ENCODE results near the gene TRABD2B.

Gene TRABD2B

DNA sequence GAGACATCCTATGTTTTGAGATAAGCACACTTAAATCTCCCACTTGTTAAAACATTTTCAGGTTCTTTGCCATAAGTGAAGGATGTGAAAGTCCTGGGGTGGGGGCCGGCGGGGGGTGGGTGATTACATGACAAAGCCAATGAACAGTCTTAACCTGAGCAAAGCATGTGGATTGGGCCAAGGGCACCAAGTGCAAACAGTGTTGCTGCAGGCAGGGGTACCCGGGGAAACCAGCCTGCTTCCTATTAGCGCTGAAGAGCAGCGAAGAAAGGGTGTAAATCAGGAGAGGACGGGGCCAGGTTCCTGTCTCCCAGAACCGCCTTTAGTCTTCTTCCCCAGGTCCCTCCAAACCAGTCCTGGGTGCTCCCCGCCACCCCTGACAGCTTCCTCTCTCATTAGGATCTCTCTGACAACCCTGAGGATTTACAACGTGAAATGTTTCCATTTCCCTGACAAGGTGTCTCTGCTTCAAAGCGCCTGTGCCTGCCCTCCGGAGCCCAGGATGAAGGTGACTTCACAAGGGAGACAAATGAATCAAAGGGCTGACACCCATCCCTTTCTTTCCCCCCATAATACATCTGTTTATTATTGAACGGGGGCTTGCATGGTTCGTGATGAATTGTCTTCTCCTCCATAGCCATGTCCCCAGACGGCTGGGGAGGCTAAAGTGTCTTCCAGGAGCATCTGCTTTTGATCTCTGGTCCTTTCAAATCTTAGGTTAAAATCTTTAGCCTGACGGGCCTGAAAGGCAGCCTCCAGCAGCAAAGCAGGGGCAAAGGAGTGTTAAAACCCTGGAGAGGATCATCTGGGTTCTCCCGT lies 109.5 kb downstream of the TRABD2B start:
- H3K4me3 ChIP-seq (ENCODE audit: low read length), result no peak overlapping the region
- DNase-seq (ENCODE audit: low read depth), result no peak
- TF ChIP-seq, protein P1, sequence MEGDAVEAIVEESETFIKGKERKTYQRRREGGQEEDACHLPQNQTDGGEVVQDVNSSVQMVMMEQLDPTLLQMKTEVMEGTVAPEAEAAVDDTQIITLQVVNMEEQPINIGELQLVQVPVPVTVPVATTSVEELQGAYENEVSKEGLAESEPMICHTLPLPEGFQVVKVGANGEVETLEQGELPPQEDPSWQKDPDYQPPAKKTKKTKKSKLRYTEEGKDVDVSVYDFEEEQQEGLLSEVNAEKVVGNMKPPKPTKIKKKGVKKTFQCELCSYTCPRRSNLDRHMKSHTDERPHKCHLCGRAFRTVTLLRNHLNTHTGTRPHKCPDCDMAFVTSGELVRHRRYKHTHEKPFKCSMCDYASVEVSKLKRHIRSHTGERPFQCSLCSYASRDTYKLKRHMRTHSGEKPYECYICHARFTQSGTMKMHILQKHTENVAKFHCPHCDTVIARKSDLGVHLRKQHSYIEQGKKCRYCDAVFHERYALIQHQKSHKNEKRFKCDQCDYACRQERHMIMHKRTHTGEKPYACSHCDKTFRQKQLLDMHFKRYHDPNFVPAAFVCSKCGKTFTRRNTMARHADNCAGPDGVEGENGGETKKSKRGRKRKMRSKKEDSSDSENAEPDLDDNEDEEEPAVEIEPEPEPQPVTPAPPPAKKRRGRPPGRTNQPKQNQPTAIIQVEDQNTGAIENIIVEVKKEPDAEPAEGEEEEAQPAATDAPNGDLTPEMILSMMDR (IDR thresholded peaks at IDR 0.05; ENCODE audit: insufficient read depth, low read depth, low read length, missing control alignments), result no peak

DNA sequence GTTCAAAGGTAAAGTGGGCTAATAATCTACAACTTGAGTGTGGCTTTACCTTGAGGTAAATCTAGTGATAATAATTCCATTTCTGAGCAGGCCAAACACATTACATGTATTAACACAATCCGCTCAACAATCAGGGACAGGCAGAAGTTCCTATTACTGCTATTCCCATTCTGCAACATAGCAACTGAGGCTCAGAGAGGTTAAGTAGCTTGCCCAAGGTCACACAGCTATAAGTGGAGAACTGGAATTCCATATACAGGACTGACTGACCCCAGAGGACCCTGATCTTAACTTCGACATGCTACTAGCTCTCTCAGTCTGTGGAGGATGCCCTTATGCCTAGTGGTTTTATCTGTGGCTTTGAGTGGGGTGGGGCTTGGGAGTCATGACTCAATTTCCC lies 110.1 kb downstream of the TRABD2B start:
- TF ChIP-seq, protein P1 (IDR thresholded peaks at IDR 0.05; ENCODE audit: insufficient read depth, low read depth, low read length, missing control alignments), result no peak
- DNase-seq (ENCODE audit: low read depth), result no peak
- H3K4me3 ChIP-seq (ENCODE audit: low read length), result no peak overlapping the region

DNA sequence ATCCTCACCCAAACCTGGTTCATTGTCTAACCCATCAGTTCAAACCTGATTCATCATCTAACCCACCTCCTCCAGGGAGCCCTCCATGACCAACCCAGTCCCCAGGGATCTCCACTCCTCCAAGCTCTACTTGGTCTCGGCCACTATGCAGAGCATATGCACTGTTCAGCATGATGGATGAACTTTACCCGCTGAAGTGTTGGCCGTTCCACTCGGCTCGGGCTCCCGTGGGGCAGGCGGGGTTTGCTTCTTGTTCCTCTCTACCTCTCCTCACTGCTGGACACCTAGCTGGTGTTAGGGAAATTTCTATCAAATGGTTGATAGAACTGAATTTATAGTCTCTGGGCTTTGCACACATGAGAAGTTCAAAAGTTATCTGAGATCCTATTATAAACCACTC lies 111.0 kb downstream of the TRABD2B start:
- DNase-seq (ENCODE audit: low read depth), result no peak
- no peak overlapping the region for H3K4me3 ChIP-seq (ENCODE audit: low read length)
- TF ChIP-seq, protein P1 (IDR thresholded peaks at IDR 0.05; ENCODE audit: insufficient read depth, low read depth, low read length, missing control alignments), result no peak

DNA sequence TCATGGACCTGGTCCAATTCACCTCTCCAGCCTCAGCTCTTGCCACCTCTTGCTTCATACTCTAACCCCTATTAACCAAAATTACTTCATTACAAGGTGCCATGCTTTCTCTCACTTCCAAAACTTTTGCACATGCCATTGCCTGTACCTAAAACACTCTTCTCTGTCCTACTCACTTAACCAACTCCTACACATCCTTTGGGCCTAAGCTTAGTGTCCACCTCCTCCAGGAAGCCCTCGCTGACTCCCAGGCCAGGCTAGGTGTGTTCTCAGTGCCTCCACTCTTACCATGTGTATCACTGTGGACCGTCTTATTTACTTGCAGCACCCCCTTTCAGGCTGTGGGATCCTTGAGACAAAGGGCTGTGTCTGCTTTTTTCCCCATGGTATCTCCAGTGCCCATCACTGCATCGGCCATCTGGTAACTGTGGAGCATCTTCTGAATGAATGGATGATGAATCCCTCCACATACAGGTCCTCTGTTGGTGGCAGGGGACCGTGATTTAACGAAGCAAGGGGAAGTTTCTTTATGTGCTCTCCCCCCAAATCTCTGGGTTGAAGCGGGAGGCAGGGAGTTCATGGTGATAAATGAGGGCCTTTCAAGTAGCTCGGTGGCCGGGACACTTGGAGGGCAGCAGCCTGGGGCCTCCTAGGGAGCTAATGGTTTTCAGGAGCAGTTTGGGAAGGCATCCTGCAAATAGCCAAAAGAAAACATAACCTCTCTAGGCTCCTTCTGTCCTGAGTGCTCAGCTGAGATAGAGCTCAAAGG lies 111.9 kb downstream of the TRABD2B start:
- H3K4me3 ChIP-seq (ENCODE audit: low read length), result no peak overlapping the region
- TF ChIP-seq, protein P1 (IDR thresholded peaks at IDR 0.05; ENCODE audit: insufficient read depth, low read depth, low read length, missing control alignments), result no peak
- no peak for DNase-seq (ENCODE audit: low read depth)

DNA sequence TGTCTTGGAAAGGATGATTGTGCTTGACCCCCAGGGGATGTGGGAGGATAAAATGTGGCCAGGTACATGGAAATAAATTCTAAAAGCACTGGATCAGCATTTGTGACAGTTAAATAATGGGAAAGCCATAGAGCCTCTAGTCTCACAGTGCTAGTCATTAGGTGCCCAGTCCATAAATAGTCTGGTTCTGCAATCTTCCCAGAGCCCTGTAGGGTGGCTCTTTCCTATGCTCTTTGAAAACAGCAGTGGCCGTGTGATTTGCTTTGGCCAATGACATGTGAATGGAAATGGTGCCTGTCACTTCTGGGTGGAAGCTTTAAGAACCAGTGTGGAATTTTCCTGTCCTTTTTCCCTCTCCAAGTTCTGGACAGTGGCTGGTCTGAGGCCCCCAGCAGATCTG lies 113.2 kb downstream of the TRABD2B start:
- DNase-seq (ENCODE audit: low read depth), result no peak
- no peak overlapping the region for H3K4me3 ChIP-seq (ENCODE audit: low read length)
- TF ChIP-seq, protein P1 (IDR thresholded peaks at IDR 0.05; ENCODE audit: insufficient read depth, low read depth, low read length, missing control alignments), result no peak

DNA sequence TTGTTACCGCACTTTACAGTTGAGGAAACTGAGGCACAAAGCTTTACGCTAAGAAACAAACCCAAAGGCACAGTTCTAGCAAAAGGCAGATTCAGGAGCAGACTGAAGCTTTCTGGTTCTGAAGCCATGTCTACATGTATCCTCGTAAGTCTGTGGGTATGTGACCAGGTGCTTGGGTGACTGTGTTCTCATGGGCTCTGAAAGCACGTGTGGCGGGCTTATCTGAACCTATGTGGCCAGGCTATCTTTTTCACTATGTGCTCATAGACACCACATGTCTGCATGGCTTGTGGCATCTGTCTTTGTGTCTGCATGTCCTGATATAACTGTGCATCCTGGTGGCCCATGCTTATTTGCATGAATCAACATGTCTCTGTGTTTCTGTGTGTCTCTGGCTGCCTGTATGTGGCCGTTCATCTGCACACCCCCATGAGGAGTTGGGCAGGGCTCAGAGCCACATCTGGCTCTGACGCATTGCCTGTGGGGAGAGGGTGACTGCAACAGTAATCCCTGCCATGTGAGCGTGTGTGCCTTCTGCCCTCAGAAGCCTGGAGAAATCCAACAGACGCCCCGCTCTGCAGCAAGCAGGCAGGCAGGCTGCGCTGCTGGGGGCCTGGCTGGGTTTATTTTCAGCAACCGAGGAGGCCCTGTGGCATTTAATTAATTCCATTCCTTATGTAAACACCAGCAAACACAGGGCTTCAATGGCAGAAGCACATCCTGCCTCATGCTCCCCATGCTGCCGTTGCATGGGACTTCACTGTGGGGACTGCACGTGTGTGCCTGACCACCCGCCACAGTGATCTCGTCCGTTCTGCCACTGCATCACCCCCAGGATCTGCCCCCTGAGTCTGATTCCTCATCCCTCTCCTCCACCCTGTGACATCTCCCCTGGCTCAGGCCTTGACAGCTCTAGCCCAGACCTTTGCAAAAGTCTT lies 115.4 kb downstream of the TRABD2B start:
- peak; percentile 47 for DNase-seq (ENCODE audit: low read depth)
- TF ChIP-seq, protein P1 (IDR thresholded peaks at IDR 0.05; ENCODE audit: insufficient read depth, low read depth, low read length, missing control alignments), result no peak
- no peak overlapping the region for H3K4me3 ChIP-seq (ENCODE audit: low read length)
